Immature natural killer cell (primary cell): ENCODE results near the gene RETN. TPM values are rescaled to one million over a fixed set of nuclear protein-coding genes. Genes with fewer than 3 reads are reported as not detected.

Experiments
- DNase-seq, 3 donors: peaks; one replicate each; pipeline ENCODE4 v3.0.0; 2022; ENCODE audit warnings: mixed read lengths in 1 of 3
- H3K27ac Mint-ChIP-seq, 6 donors: one replicate each; pipeline ENCODE4 v1.8.0; 2020; ENCODE audit warnings: mixed read lengths in 6 of 6, mild to moderate bottlenecking in 5 of 6, inconsistent platforms in 4 of 6, moderate library complexity in 3 of 6
- H3K27me3 Mint-ChIP-seq, 3 donors: one replicate each; pipeline ENCODE4 v1.8.0; 2020 to 2021; ENCODE audit warnings: low read depth in 3 of 3, mild to moderate bottlenecking in 3 of 3, mixed read lengths in 3 of 3, moderate library complexity in 3 of 3, inconsistent platforms in 1 of 3
- H3K36me3 Mint-ChIP-seq, 3 donors: one replicate each; pipeline ENCODE4 v1.8.0; 2020; ENCODE audit warnings: mixed read lengths in 3 of 3, inconsistent platforms in 2 of 3, mild to moderate bottlenecking in 2 of 3
- H3K4me1 Mint-ChIP-seq, 2 donors: one replicate each; pipeline ENCODE4 v1.8.0; 2020; ENCODE audit warnings: inconsistent platforms in 2 of 2, mild to moderate bottlenecking in 2 of 2, mixed read lengths in 2 of 2, moderate library complexity in 1 of 2
- H3K4me3 Mint-ChIP-seq, 5 donors: one replicate each; pipeline ENCODE4 v1.8.0; 2020; ENCODE audit warnings: mild to moderate bottlenecking in 5 of 5, mixed read lengths in 5 of 5, inconsistent platforms in 3 of 5, moderate library complexity in 3 of 5
- H3K9me3 Mint-ChIP-seq, 6 donors: one replicate each; pipeline ENCODE4 v1.8.0; 2020; ENCODE audit warnings: mild to moderate bottlenecking in 6 of 6, mixed read lengths in 6 of 6, inconsistent platforms in 4 of 6, moderate library complexity in 3 of 6
- polyA plus RNA-seq, 3 donors: library from polyadenylated mRNA; unstranded; fragments of 300-500 nt; fragmentation: Illumina TruSeq; gene quantifications; one replicate each; pipeline ENCODE4 v1.2.3, GENCODE V29; 2021

The RETN gene
- polyA plus RNA-seq, 3 donors from 2014 or later = 1.4 TPM; not detected in 2

GRCh38 chr19:7705387-7706187 is 36.7 kb downstream of the RETN start:
- Mint-ChIP-seq H3K36me3 (no peaks in the 10 kb centered on the region), H3K4me3 (peak overlapping the region in 2 of 5 donors; percentile 15 to 59), H3K9me3 (no peaks in the 10 kb centered on the region), H3K27ac (peak overlapping the region in 4 of 6 donors; percentile 46 to 64 (median 50)), H3K4me1 (peaks cover 15% of the 10 kb centered on the region in 2 donors), H3K27me3 (peaks cover 7 to 14% (median 10%) of the 10 kb centered on the region in 3 donors)
- DNase-seq = peak; percentile 32 to 47 (median 45)

GRCh38 chr19:7706188-7706954 is 37.5 kb downstream of the RETN start:
- no peak for DNase-seq
- Mint-ChIP-seq H3K27ac (peak overlapping the region in 5 of 6 donors; percentile 29 to 54 (median 49)), H3K4me3 (peak overlapping the region in 3 of 5 donors; percentile 2 to 59 (median 15)), H3K4me1 (peaks cover 15% of the 10 kb centered on the region in 2 donors), H3K9me3 (no peaks in the 10 kb centered on the region), H3K36me3 (no peaks in the 10 kb centered on the region), H3K27me3 (peaks cover 7 to 14% (median 12%) of the 10 kb centered on the region in 3 donors)

- no peak for DNase-seq
- Mint-ChIP-seq H3K4me3 (peak overlapping the region in 1 of 5 donors; percentile 44), H3K4me1 (peaks cover 15% of the 10 kb centered on the region in 2 donors), H3K9me3 (no peaks in the 10 kb centered on the region), H3K27me3 (peaks cover 7 to 12% (median 12%) of the 10 kb centered on the region in 3 donors), H3K27ac (peak overlapping the region in 2 of 6 donors; percentile 29 to 49), H3K36me3 (no peaks in the 10 kb centered on the region)
Observed at GRCh38 chr19:7706955-7707456, 38.2 kb downstream of the RETN start.

- Mint-ChIP-seq H3K9me3 (no peaks in the 10 kb centered on the region), H3K36me3 (no peaks in the 10 kb centered on the region), H3K27ac (no peak overlapping the region), H3K4me3 (no peak overlapping the region), H3K27me3 (peaks cover 5 to 9% (median 7%) of the 10 kb centered on the region in 3 donors), H3K4me1 (peaks cover 15% of the 10 kb centered on the region in 2 donors)
- no peak for DNase-seq
Observed at GRCh38 chr19:7709932-7710460, 41.1 kb downstream of the RETN start.

GRCh38 chr19:7710616-7711015 is 41.8 kb downstream of the RETN start:
- H3K9me3 Mint-ChIP-seq = no peaks in the 10 kb centered on the region
- H3K36me3 Mint-ChIP-seq = no peaks in the 10 kb centered on the region
- peaks cover 2 to 9% (median 6%) of the 10 kb centered on the region in 3 donors for H3K27me3 Mint-ChIP-seq
- no peak overlapping the region for H3K27ac Mint-ChIP-seq
- H3K4me1 Mint-ChIP-seq = peaks cover 12 to 13% of the 10 kb centered on the region in 2 donors
- no peak for DNase-seq
- no peak overlapping the region for H3K4me3 Mint-ChIP-seq

- DNase-seq = no peak
- peaks cover 0 to 2% of the 10 kb centered on the region in 2 donors for H3K4me1 Mint-ChIP-seq
- H3K4me3 Mint-ChIP-seq = no peak overlapping the region
- H3K27me3 Mint-ChIP-seq = peaks cover 0 to 8% (median 4%) of the 10 kb centered on the region in 3 donors
- peaks cover 0 to 5% (median 4%) of the 10 kb centered on the region in 6 donors for H3K9me3 Mint-ChIP-seq
- peaks cover 0 to 3% (median 0%) of the 10 kb centered on the region in 3 donors for H3K36me3 Mint-ChIP-seq
- no peak overlapping the region for H3K27ac Mint-ChIP-seq
Observed at GRCh38 chr19:7715671-7716070, 46.8 kb downstream of the RETN start.

GRCh38 chr19:7716762-7717161 is 47.9 kb downstream of the RETN start:
- H3K4me1 Mint-ChIP-seq = peaks cover 0 to 2% of the 10 kb centered on the region in 2 donors
- peaks cover 1 to 8% (median 5%) of the 10 kb centered on the region in 3 donors for H3K27me3 Mint-ChIP-seq
- H3K9me3 Mint-ChIP-seq = peaks cover 0 to 5% (median 4%) of the 10 kb centered on the region in 6 donors

GRCh38 chr19:7718668-7719067 is 49.8 kb downstream of the RETN start:
- H3K36me3 Mint-ChIP-seq = peaks cover 0 to 3% (median 0%) of the 10 kb centered on the region in 3 donors
- H3K27ac Mint-ChIP-seq = no peak overlapping the region
- H3K4me1 Mint-ChIP-seq = peaks cover 0 to 2% of the 10 kb centered on the region in 2 donors
- H3K4me3 Mint-ChIP-seq = no peak overlapping the region
- H3K9me3 Mint-ChIP-seq = peaks cover 0 to 5% (median 4%) of the 10 kb centered on the region in 6 donors
- no peak for DNase-seq
- H3K27me3 Mint-ChIP-seq = peaks cover 1 to 8% (median 8%) of the 10 kb centered on the region in 3 donors

More at GRCh38 chr19:7716762-7717161, 47.9 kb downstream of the RETN start:
- H3K4me3 Mint-ChIP-seq = no peak overlapping the region
- peaks cover 0 to 3% (median 0%) of the 10 kb centered on the region in 3 donors for H3K36me3 Mint-ChIP-seq
- no peak for DNase-seq
- H3K27ac Mint-ChIP-seq = peak overlapping the region in 1 of 6 donors; percentile 11

Other genes starting within 250 kb of the RETN start
- gene PEX11G, start 180.0 kb upstream of the RETN start, polyA plus RNA-seq = 1 to 10 TPM in 2 of 3 donors, under 1 TPM in 1; 0.21 to 2.8 (median 1.2) TPM
- gene ZNF358, start 152.9 kb upstream of the RETN start, polyA plus RNA-seq = 1 to 10 TPM; 1.3 to 3.1 (median 1.8) TPM
- gene MCOLN1, start 146.4 kb upstream of the RETN start, polyA plus RNA-seq = 10 to 100 TPM in 1 of 3 donors, 1 to 10 TPM in 2; 6.6 to 17.1 (median 9.5) TPM
- gene PNPLA6, start 133.3 kb upstream of the RETN start, polyA plus RNA-seq = 10 to 100 TPM in 1 of 3 donors, 1 to 10 TPM in 2; 4.9 to 17.5 (median 9.8) TPM
- gene CAMSAP3, start 73.2 kb upstream of the RETN start, polyA plus RNA-seq = not detected
- gene XAB2, start 39.5 kb upstream of the RETN start, polyA plus RNA-seq = 10 to 100 TPM in 2 of 3 donors, 1 to 10 TPM in 1; 5.5 to 13.3 (median 12.4) TPM
- gene PET100, start 39.3 kb upstream of the RETN start, polyA plus RNA-seq = 100 to 1,000 TPM; 107 to 376 (median 255) TPM
- gene PCP2, start 35.3 kb upstream of the RETN start, polyA plus RNA-seq = under 1 TPM in 1 of 3 donors, not detected in 2; 0.58 TPM
- 100 to 1,000 TPM in 2 of 3 donors, 10 to 100 TPM in 1; 73.7 to 115 (median 100) TPM for gene STXBP2, start 31.9 kb upstream of the RETN start, polyA plus RNA-seq
- under 1 TPM in 1 of 3 donors, not detected in 2; 0.14 TPM for gene MCEMP1, start 8.0 kb downstream of the RETN start, polyA plus RNA-seq
- 100 to 1,000 TPM; 109 to 217 (median 115) TPM for gene TRAPPC5, start 11.8 kb downstream of the RETN start, polyA plus RNA-seq
- under 1 TPM in 2 of 3 donors, not detected in 1; 0.29 to 0.50 TPM for gene FCER2, start 33.1 kb downstream of the RETN start, polyA plus RNA-seq
- gene CLEC4G, start 63.1 kb downstream of the RETN start, polyA plus RNA-seq = under 1 TPM in 1 of 3 donors, not detected in 2; 0.43 TPM
- gene CD209, start 78.5 kb downstream of the RETN start, polyA plus RNA-seq = not detected
- not detected for gene CLEC4M, start 94.2 kb downstream of the RETN start, polyA plus RNA-seq
- gene EVI5L, start 161.2 kb downstream of the RETN start, polyA plus RNA-seq = 1 to 10 TPM; 1.6 to 5.1 (median 2.7) TPM
- gene PRR36, start 205.3 kb downstream of the RETN start, polyA plus RNA-seq = not detected
- not detected for gene LRRC8E, start 219.5 kb downstream of the RETN start, polyA plus RNA-seq
- gene MAP2K7, start 234.8 kb downstream of the RETN start, polyA plus RNA-seq = 1 to 10 TPM; 2.0 to 4.4 (median 2.7) TPM
- gene TGFBR3L, start 245.8 kb downstream of the RETN start, polyA plus RNA-seq = under 1 TPM in 1 of 3 donors, not detected in 2; 0.86 TPM